HL-60 (cell line): ENCODE results near the gene TMEM156.

Experiments
- DNase-seq, 2 experiments: peaks; one replicate each; pipeline ENCODE4 v3.0.0-alpha.2; 2010 to 2020; ENCODE audit warnings: low read depth in 1 of 2, low spot score in 1 of 2
- H3K27ac ChIP-seq: fragments of 250-450 bp; sonication (Bioruptor Pico); replicated peaks from 2 replicates; pipeline ENCODE4 v1.5.1; 2020; ENCODE audit warnings: mild to moderate bottlenecking, moderate library complexity
- H3K27me3 ChIP-seq: fragments of 250-450 bp; sonication (Bioruptor Pico); 2 replicates; pipeline ENCODE4 v1.5.1; 2021; ENCODE audit warnings: mild to moderate bottlenecking, moderate library complexity; ENCODE audit not compliant: insufficient read depth, poor library complexity, severe bottlenecking
- H3K4me3 ChIP-seq: replicated peaks from 2 replicates; pipeline ENCODE4 v1.5.1; 2011; ENCODE audit warnings: mild to moderate bottlenecking, control low read depth, low read length; ENCODE audit not compliant: insufficient read depth
- GABPA ChIP-seq: IDR thresholded peaks from 2 replicates; pipeline ENCODE4 v1.6.1; 2012; ENCODE audit warnings: low read depth
- POLR2AphosphoS5 ChIP-seq: IDR thresholded peaks from 2 replicates; pipeline ENCODE4 v1.6.1; 2012; ENCODE audit warnings: low read depth
- SPI1 ChIP-seq: IDR thresholded peaks from 2 replicates; pipeline ENCODE4 v1.6.1; 2012; ENCODE audit warnings: low read depth, mild to moderate bottlenecking, borderline replicate concordance
- TF ChIP-seq, protein P1 (sequence below): IDR thresholded peaks from one replicate; pipeline ENCODE4 v1.5.1; 2011; ENCODE audit warnings: low read length, control low read depth, inconsistent platforms; ENCODE audit not compliant: insufficient read depth
- TF ChIP-seq, protein P2 (sequence below): IDR thresholded peaks from 2 replicates; pipeline ENCODE4 v1.6.1; 2012; ENCODE audit warnings: low read depth; ENCODE audit not compliant: insufficient replicate concordance

Gene TMEM156

DNA sequence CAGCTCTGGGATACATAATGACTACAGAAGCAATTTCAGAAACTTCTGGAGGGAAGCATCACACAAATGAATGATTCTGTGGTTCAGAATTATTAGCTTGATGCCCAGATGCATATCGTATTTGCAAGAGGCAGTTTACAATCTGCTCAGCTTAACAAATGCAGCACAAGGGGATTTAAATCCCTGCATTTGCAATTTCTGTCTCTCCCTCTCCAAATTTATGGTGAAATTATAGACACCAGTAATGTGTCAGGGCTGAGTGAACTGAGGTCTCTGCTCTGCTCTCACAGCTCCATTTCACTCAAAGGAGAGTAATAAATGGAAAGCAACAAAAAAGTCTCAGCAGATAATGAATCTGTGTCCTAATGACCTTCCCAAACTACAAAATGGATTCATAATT lies 80.2 kb downstream of the TMEM156 start:
- H3K4me3 ChIP-seq: no peak overlapping the region
- no peak overlapping the region for H3K27ac ChIP-seq
- TF ChIP-seq GABPA (no peak), POLR2AphosphoS5 (no peak), SPI1 (no peak)
- TF ChIP-seq, protein P1, sequence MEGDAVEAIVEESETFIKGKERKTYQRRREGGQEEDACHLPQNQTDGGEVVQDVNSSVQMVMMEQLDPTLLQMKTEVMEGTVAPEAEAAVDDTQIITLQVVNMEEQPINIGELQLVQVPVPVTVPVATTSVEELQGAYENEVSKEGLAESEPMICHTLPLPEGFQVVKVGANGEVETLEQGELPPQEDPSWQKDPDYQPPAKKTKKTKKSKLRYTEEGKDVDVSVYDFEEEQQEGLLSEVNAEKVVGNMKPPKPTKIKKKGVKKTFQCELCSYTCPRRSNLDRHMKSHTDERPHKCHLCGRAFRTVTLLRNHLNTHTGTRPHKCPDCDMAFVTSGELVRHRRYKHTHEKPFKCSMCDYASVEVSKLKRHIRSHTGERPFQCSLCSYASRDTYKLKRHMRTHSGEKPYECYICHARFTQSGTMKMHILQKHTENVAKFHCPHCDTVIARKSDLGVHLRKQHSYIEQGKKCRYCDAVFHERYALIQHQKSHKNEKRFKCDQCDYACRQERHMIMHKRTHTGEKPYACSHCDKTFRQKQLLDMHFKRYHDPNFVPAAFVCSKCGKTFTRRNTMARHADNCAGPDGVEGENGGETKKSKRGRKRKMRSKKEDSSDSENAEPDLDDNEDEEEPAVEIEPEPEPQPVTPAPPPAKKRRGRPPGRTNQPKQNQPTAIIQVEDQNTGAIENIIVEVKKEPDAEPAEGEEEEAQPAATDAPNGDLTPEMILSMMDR: no peak
- TF ChIP-seq, protein P2, sequence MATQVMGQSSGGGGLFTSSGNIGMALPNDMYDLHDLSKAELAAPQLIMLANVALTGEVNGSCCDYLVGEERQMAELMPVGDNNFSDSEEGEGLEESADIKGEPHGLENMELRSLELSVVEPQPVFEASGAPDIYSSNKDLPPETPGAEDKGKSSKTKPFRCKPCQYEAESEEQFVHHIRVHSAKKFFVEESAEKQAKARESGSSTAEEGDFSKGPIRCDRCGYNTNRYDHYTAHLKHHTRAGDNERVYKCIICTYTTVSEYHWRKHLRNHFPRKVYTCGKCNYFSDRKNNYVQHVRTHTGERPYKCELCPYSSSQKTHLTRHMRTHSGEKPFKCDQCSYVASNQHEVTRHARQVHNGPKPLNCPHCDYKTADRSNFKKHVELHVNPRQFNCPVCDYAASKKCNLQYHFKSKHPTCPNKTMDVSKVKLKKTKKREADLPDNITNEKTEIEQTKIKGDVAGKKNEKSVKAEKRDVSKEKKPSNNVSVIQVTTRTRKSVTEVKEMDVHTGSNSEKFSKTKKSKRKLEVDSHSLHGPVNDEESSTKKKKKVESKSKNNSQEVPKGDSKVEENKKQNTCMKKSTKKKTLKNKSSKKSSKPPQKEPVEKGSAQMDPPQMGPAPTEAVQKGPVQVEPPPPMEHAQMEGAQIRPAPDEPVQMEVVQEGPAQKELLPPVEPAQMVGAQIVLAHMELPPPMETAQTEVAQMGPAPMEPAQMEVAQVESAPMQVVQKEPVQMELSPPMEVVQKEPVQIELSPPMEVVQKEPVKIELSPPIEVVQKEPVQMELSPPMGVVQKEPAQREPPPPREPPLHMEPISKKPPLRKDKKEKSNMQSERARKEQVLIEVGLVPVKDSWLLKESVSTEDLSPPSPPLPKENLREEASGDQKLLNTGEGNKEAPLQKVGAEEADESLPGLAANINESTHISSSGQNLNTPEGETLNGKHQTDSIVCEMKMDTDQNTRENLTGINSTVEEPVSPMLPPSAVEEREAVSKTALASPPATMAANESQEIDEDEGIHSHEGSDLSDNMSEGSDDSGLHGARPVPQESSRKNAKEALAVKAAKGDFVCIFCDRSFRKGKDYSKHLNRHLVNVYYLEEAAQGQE: no peak
- H3K27me3 ChIP-seq: no peaks in the 10 kb centered on the region
- DNase-seq: no peak

DNA sequence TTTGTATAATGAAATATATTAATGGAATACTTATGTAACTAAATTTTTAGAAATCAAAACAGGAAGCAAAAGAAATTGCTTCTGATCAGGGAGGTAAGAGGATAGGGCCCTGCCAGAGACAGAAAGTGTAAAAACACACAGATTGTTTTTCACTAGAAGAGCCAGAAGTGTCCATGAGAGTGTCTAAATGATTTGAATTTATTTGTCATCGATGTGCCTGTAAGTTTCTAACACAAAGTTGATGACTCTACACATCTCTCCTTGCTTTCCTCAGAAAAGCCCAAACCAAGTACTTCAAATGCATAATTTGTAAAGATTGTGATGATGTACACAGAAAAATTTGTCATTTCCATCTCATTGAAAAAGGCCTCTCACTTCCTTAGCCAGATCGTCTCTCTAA lies 80.6 kb downstream of the TMEM156 start:
- no peak overlapping the region for H3K4me3 ChIP-seq
- TF ChIP-seq POLR2AphosphoS5 (no peak), SPI1 (no peak), GABPA (no peak)
- TF ChIP-seq, protein P1: no peak
- TF ChIP-seq, protein P2: no peak
- no peaks in the 10 kb centered on the region for H3K27me3 ChIP-seq
- no peak for DNase-seq
- H3K27ac ChIP-seq: no peak overlapping the region

DNA sequence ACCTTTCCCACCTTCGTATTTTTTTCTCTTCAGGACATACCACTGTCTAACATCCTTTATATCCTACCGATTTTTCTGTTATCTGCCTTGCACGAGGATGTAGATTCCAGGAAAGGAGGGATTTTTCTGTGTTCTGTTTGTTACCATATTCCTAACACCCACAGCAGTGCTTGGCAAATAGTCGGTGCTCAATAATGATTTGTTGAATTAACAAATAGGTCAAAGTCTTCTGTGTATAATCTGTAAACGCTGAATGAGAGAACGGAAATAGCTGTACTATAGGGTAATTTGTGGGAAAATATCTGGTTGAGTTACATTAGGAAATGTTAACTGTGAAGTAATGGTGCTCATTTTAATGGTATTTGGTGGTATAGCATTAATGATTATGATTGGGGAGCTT lies 81.5 kb downstream of the TMEM156 start:
- H3K27ac ChIP-seq: no peak overlapping the region
- no peak for TF ChIP-seq GABPA
- no peaks in the 10 kb centered on the region for H3K27me3 ChIP-seq
- DNase-seq: no peak
- no peak overlapping the region for H3K4me3 ChIP-seq

DNA sequence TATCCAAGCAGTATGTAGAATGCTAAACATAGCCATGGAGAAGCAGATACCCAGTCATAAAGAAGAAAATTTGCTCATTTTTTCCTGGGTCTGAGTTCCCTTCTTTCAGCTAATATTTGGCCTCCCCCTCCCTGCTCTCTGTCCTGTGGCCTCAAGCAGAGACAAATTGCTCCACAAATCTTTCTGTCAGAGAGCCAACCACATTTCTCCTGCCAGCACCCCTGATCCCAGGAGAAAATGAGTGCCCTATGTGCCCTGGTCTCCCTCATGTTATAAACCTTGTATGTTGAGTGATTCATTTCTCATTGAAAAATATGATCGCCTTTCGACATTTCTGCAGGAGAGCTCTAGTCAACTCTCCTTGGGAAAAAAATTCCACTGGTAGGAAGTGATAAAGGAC lies 82.0 kb downstream of the TMEM156 start:
- Histone ChIP-seq H3K27me3 (no peaks in the 10 kb centered on the region), H3K27ac (no peak overlapping the region), H3K4me3 (no peak overlapping the region)
- no peak for TF ChIP-seq POLR2AphosphoS5
- TF ChIP-seq, protein P1: no peak
- TF ChIP-seq SPI1: no peak
- TF ChIP-seq GABPA: no peak
- TF ChIP-seq, protein P2: no peak
- DNase-seq: no peak
